Breast epithelium (tissue), 3 donors: ENCODE results near the gene TM2D1.

Source experiments
- POLR2A ChIP-seq: fragments of 450-650 bp; IDR thresholded peaks from one replicate; pipeline ENCODE4 v1.6.1; 2016; ENCODE audit warnings: antibody characterized with exemption, mild to moderate bottlenecking, moderate library complexity
- TF ChIP-seq, protein P1 (sequence below), 3 donors: fragments of 450-650 bp; IDR thresholded peaks; one replicate each; pipeline ENCODE4 v1.5.1; 2016 to 2017; ENCODE audit warnings: antibody characterized with exemption in 3 of 3, mild to moderate bottlenecking in 3 of 3, moderate library complexity in 3 of 3

DNA sequence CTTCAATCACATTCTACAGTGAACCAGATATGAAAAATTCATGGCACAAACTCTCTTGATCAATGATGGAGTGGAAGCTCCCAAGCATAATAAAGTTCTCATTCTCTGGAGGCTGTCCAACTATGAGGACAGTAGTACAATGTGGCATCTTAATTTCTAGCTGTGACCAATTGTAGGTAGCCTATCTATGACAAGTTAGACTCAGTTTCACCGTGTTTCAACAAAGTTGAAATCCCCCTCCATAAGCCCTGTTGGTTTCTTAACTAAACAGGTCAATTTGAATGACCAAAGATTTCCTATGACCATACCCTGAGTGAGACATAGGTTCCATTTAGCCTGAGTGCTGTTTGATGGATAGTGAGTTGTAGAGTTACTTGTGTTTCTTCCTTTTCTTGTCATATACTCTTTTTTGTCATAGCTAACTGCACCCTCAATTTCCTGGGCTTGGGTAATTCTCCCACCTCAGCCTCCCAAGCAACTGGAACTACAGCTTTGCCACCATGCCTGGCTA is 29.1 kb upstream of the TM2D1 start:
- TF ChIP-seq, protein P1, sequence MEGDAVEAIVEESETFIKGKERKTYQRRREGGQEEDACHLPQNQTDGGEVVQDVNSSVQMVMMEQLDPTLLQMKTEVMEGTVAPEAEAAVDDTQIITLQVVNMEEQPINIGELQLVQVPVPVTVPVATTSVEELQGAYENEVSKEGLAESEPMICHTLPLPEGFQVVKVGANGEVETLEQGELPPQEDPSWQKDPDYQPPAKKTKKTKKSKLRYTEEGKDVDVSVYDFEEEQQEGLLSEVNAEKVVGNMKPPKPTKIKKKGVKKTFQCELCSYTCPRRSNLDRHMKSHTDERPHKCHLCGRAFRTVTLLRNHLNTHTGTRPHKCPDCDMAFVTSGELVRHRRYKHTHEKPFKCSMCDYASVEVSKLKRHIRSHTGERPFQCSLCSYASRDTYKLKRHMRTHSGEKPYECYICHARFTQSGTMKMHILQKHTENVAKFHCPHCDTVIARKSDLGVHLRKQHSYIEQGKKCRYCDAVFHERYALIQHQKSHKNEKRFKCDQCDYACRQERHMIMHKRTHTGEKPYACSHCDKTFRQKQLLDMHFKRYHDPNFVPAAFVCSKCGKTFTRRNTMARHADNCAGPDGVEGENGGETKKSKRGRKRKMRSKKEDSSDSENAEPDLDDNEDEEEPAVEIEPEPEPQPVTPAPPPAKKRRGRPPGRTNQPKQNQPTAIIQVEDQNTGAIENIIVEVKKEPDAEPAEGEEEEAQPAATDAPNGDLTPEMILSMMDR (IDR thresholded peaks at IDR 0.05): no peak
- no peak for TF ChIP-seq POLR2A
